Neuronal stem cell (in vitro differentiated cells): ENCODE measurements around the gene GSTO2.
"Not testable (repeated sequence)": the region's sequence is repeated elsewhere in the genome, so short reads cannot be mapped to it uniquely, and the experiment has no call there.

Experiments
- DNase-seq: peaks from one replicate; pipeline ENCODE4 v3.0.0-alpha.2; 2013; ENCODE audit warnings: low spot score
- H2AFZ ChIP-seq: one replicate; pipeline ENCODE4 v1.6.1; 2013; ENCODE audit warnings: mild to moderate bottlenecking, low read length, inconsistent platforms
- H2AK5ac ChIP-seq: 2 replicates; pipeline ENCODE4 v1.6.1; 2013; ENCODE audit warnings: low read depth, mild to moderate bottlenecking, inconsistent platforms, low read length, moderate library complexity, mixed read lengths
- H2BK120ac ChIP-seq: 2 replicates; pipeline ENCODE4 v1.6.1; 2013; ENCODE audit warnings: low read depth, mild to moderate bottlenecking, inconsistent platforms, low read length, moderate library complexity, mixed read lengths
- H2BK12ac ChIP-seq: one replicate; pipeline ENCODE4 v1.6.1; 2013; ENCODE audit warnings: low read length, inconsistent platforms
- H2BK15ac ChIP-seq: 2 replicates; pipeline ENCODE4 v1.6.1; 2013; ENCODE audit warnings: mild to moderate bottlenecking, low read length, inconsistent platforms, mixed read lengths
- H2BK5ac ChIP-seq: one replicate; pipeline ENCODE4 v1.6.1; 2013; ENCODE audit warnings: inconsistent platforms, mild to moderate bottlenecking, low read length, moderate library complexity
- H3K14ac ChIP-seq: one replicate; pipeline ENCODE4 v1.6.1; 2013; ENCODE audit warnings: low read length, inconsistent platforms
- H3K18ac ChIP-seq: 2 replicates; pipeline ENCODE4 v1.6.1; 2013; ENCODE audit warnings: low read length, inconsistent platforms
- H3K23ac ChIP-seq: 2 replicates; pipeline ENCODE4 v1.6.1; 2013; ENCODE audit warnings: low read depth, mild to moderate bottlenecking, mixed read lengths, low read length, inconsistent platforms; ENCODE audit not compliant: poor library complexity
- H3K27ac ChIP-seq: replicated peaks from 3 replicates; pipeline ENCODE4 v1.5.1; 2013; ENCODE audit warnings: low read length, inconsistent platforms
- H3K27me3 ChIP-seq, 3 experiments: 2 replicates each; pipeline ENCODE4 v1.6.1; 2013; ENCODE audit warnings: low read length in 3 of 3, mild to moderate bottlenecking in 2 of 3, inconsistent platforms in 1 of 3, low read depth in 1 of 3, mixed read lengths in 1 of 3, moderate library complexity in 1 of 3; ENCODE audit not compliant: control insufficient read depth in 3 of 3, insufficient read depth in 3 of 3
- H3K36me3 ChIP-seq, 2 donors: replicated peaks in 1 of 2; 2 replicates each; pipeline ENCODE4 v1.6.1; 2013; ENCODE audit warnings: low read length in 2 of 2; ENCODE audit not compliant: control insufficient read depth in 2 of 2, insufficient read depth in 2 of 2
- H3K4ac ChIP-seq: 2 replicates; pipeline ENCODE4 v1.6.1; 2013; ENCODE audit warnings: inconsistent platforms, mild to moderate bottlenecking, low read length, moderate library complexity
- H3K4me1 ChIP-seq, 2 donors: 1 replicate in 1 of 2; 2 replicates in 1 of 2; pipeline ENCODE4 v1.6.1; 2013; ENCODE audit warnings: low read length in 2 of 2, low read depth in 1 of 2; ENCODE audit not compliant: control insufficient read depth in 2 of 2, insufficient read depth in 1 of 2
- H3K4me2 ChIP-seq: one replicate; pipeline ENCODE4 v1.6.1; 2013; ENCODE audit warnings: mild to moderate bottlenecking, low read length, inconsistent platforms; ENCODE audit not compliant: insufficient read depth, poor library complexity, severe bottlenecking
- H3K4me3 ChIP-seq, 2 donors: 2 replicates each; pipeline ENCODE4 v1.5.1; 2013; ENCODE audit warnings: low read length in 2 of 2, mild to moderate bottlenecking in 2 of 2, inconsistent platforms in 1 of 2, moderate library complexity in 1 of 2
- H3K79me1 ChIP-seq: one replicate; pipeline ENCODE4 v1.6.1; 2013; ENCODE audit warnings: low read depth, mild to moderate bottlenecking, inconsistent platforms, low read length, moderate library complexity
- H3K9ac ChIP-seq: one replicate; pipeline ENCODE4 v1.6.1; 2013; ENCODE audit warnings: mild to moderate bottlenecking, low read depth, low read length, inconsistent platforms; ENCODE audit not compliant: poor library complexity
- H3K9me3 ChIP-seq, 2 donors: replicated peaks in 1 of 2; 2 replicates each; pipeline versions ENCODE3 to v1.6.1; 2013; ENCODE audit warnings: low read length in 2 of 2, mild to moderate bottlenecking in 2 of 2, inconsistent platforms in 1 of 2, low read depth in 1 of 2, mixed read lengths in 1 of 2, moderate library complexity in 1 of 2; ENCODE audit not compliant: control insufficient read depth in 2 of 2, insufficient read depth in 1 of 2
- H4K8ac ChIP-seq: one replicate; pipeline ENCODE4 v1.6.1; 2013; ENCODE audit warnings: low read depth, mild to moderate bottlenecking, inconsistent platforms, low read length, moderate library complexity
- H4K91ac ChIP-seq: one replicate; pipeline ENCODE4 v1.6.1; 2013; ENCODE audit warnings: low read length, low read depth, mild to moderate bottlenecking, inconsistent platforms; ENCODE audit not compliant: poor library complexity
- WGBS, 2 donors: extraction: QIAGEN DNeasy Blood & Tissue Kit; methylation state at CpG; one replicate each; pipeline ENCODE4 v1.1.7; 2013; ENCODE audit warnings: missing lambda C conversion rate in 2 of 2, mixed read lengths in 1 of 2; ENCODE audit not compliant: insufficient read length in 2 of 2, insufficient replicate concordance in 1 of 2; ENCODE audit errors: extremely low coverage in 2 of 2; 5-methylcytosine and 5-hydroxymethylcytosine counted together

GSTO2 gene

DNA sequence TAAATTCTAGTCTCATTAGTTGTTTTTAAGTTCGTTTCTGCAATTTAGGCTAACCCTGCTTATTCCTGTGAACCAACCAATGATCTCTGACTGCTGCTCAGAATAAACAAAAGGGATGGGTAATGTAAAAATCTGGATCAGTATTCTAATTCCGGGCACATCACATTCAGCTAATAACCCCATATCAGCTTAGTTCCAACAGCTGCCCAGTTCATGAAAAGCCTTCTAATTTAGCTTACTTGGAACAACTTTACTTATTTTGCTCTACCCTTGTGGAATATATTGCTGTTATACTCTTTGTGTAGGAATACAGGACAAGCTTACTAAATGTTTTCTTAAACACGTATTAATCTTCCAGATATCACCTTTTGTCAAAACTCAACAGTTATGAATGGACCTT is 33.2 kb upstream of the GSTO2 start:
- no CpG with 5 or more reads among the region's 3 CpGs for WGBS, 2 donors
- no peak overlapping the region for H3K27ac ChIP-seq
- peaks cover 0 to 6% of the 10 kb centered on the region in 2 donors for H3K9me3 ChIP-seq
- no peak overlapping the region for H3K14ac ChIP-seq
- DNase-seq: no peak
- H2BK12ac ChIP-seq: no peak overlapping the region
- no peak overlapping the region for H2BK120ac ChIP-seq
- H4K91ac ChIP-seq: no peak overlapping the region
- no peak overlapping the region for H3K9ac ChIP-seq
- H3K23ac ChIP-seq: no peak overlapping the region
- peaks cover 0 to 1% of the 10 kb centered on the region in 2 donors for H3K4me1 ChIP-seq
- H2BK5ac ChIP-seq: no peak overlapping the region
- no peak overlapping the region for H3K4ac ChIP-seq
- no peaks in the 10 kb centered on the region for H3K36me3 ChIP-seq
- no peak overlapping the region for H2AFZ ChIP-seq
- H3K18ac ChIP-seq: no peak overlapping the region
- H2BK15ac ChIP-seq: no peak overlapping the region
- no peak overlapping the region for H2AK5ac ChIP-seq
- no peak overlapping the region for H4K8ac ChIP-seq
- no peak overlapping the region for H3K4me2 ChIP-seq
- H3K4me3 ChIP-seq: no peak overlapping the region
- H3K79me1 ChIP-seq: no peaks in the 10 kb centered on the region
- peaks cover 0 to 30% (median 0%) of the 10 kb centered on the region in 3 experiments for H3K27me3 ChIP-seq

DNA sequence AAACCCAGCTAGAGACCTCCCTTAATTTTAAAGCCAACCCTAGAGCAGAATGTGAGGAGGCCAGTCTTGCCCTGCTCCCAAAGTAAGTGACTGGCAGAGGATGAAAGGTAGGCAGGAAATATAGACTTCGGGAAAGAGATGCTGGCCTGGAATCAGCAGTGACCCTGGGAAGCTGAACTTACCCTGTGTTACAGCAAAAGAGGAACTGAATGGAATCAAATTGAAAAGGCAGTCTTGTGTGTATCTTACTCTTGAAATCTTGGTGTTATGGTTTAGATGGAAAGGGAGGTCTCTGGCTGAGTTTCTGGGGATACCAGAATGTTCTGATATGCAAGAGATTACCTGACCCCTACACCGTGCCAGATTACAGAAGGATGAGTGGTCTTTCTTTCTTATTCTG is 28.9 kb upstream of the GSTO2 start:
- WGBS, 2 donors: no CpG with 5 or more reads among the region's 2 CpGs
- Histone ChIP-seq H2BK120ac (no peak overlapping the region), H3K4me1 (no peaks in the 10 kb centered on the region), H3K27me3 (peaks cover 0 to 44% (median 0%) of the 10 kb centered on the region in 3 experiments), H3K79me1 (no peaks in the 10 kb centered on the region), H3K14ac (no peak overlapping the region), H3K23ac (no peak overlapping the region), H2AFZ (no peak overlapping the region), H3K4ac (no peak overlapping the region), H3K4me3 (no peak overlapping the region), H2BK5ac (no peak overlapping the region), H2BK15ac (no peak overlapping the region), H4K91ac (no peak overlapping the region), H2AK5ac (no peak overlapping the region), H3K4me2 (no peak overlapping the region), H3K36me3 (no peaks in the 10 kb centered on the region), H4K8ac (no peak overlapping the region), H3K18ac (no peak overlapping the region), H3K27ac (no peak overlapping the region), H3K9me3 (peaks cover 0 to under 1% of the 10 kb centered on the region in 2 donors), H3K9ac (no peak overlapping the region), H2BK12ac (no peak overlapping the region)
- DNase-seq: no peak

DNA sequence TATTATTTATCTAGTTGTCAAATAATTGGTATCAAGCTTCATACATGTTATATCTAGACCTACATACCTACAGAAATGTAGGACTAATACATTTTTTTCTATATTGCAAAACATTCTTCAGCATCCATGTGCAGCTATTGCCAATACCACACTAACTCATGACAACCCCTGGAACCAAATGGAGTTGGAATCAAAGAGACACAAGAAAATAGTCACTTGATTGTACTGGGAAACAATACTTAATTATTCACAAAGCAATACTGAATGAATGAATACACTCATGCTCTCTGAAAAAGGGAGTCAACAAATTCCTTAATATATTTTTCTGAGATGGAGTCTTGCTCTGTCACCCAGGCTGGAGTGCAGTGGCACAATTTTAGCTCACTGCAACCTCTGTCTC is 26.4 kb upstream of the GSTO2 start:
- Histone ChIP-seq H3K18ac (no peak overlapping the region), H3K27me3 (peaks cover 0 to 44% (median 0%) of the 10 kb centered on the region in 3 experiments), H3K36me3 (no peaks in the 10 kb centered on the region), H2AK5ac (no peak overlapping the region), H2BK12ac (no peak overlapping the region), H3K14ac (no peak overlapping the region), H4K91ac (no peak overlapping the region), H3K27ac (no peak overlapping the region), H3K79me1 (no peaks in the 10 kb centered on the region), H4K8ac (no peak overlapping the region), H2AFZ (no peak overlapping the region), H3K4me2 (no peak overlapping the region), H3K4me3 (no peak overlapping the region), H2BK5ac (no peak overlapping the region), H3K23ac (no peak overlapping the region), H3K4ac (no peak overlapping the region), H3K4me1 (no peaks in the 10 kb centered on the region), H3K9ac (no peak overlapping the region), H2BK120ac (no peak overlapping the region), H3K9me3 (peaks cover 3 to 9% of the 10 kb centered on the region in 2 donors), H2BK15ac (no peak overlapping the region)
- no peak for DNase-seq

DNA sequence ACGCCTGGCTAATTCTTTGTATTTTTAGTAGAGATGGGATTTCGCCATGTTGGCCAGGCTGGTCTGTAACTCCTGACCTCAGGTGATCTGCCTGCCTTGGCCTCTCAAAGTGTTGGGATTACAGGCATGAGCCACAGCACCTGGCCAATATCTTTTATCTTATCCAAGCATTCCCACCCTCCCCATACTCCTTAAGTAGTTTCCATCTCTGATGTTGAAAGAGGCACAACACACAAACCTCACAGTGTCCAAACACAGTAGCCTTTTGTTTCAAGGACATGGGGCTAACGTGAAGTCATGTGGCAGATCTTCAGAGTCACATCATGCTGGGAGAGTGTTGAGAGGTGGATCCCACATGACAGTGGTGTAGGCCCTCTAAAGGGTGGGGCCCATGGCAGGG is 26.0 kb upstream of the GSTO2 start:
- not testable (repeated sequence) for H3K18ac ChIP-seq, H3K79me1 ChIP-seq, H3K14ac ChIP-seq, H2AK5ac ChIP-seq, H3K4me1 ChIP-seq, H3K4me2 ChIP-seq, H2BK15ac ChIP-seq, H3K4ac ChIP-seq, H3K36me3 ChIP-seq, H2BK5ac ChIP-seq, H4K91ac ChIP-seq, H3K4me3 ChIP-seq, H3K23ac ChIP-seq, H3K9ac ChIP-seq, H2AFZ ChIP-seq, H3K27ac ChIP-seq, H4K8ac ChIP-seq, H2BK12ac ChIP-seq, H2BK120ac ChIP-seq, H3K9me3 ChIP-seq, DNase-seq
- WGBS, 2 donors: no CpG with 5 or more reads among the region's 3 CpGs
- H3K27me3 ChIP-seq: peaks cover 0 to 41% (median 0%) of the 10 kb centered on the region in 3 experiments
